Fibroblast of the conjunctiva (primary cell): ENCODE data around the gene ATP2B3.

ENCODE experiments used
- DNase-seq: peaks from one replicate; pipeline ENCODE4 v3.0.0-alpha.2; 2010; ENCODE audit warnings: low read depth

Gene ATP2B3

DNA sequence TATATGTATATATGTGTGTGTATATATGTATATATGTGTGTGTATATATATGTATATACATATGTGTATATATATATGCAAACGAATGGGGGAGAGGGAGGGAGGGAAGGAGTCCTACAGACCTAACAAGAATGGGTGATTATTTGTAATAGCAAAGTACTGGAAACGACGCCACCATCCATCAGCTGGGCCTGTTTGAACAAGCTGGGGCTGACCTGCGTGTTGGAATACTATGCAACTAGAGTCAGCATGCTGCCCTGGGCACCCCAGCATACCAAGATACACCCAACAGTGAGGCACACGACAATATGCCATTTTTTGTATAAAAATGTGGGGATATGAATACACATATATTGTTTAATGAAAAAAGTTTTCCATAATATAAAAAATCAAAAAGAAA, 103.1 kb downstream of the ATP2B3 start:
- DNase-seq: no peak

DNA sequence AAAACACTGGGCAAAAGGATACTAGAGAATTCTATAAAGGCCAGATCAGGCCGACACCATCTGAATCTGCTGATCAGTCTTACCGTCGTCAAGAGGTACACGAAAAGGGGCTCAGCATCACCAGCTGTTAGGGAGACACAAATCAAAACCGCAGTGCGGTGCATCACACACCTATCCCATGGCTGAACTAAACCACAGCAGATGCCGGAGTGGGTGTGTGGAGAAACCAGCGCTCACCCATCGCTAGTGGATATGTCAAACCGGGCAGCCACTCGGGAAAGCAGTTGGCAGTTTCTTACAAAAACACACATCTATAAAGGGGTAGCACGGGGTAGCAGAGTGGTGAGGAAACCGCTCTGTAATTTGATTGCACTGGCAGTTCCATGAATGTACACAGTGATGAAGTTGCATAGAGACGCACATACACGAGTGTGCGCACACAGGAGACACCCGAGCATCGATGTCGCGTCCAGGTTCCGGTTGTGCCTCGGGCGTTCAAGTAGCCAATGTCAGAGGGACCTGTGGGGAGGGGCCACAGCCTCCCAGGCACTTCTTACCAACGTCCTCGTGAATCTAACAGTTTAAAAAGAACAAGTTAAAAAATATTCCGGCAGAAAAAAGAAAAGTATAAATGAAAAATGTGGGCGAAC, 104.6 kb downstream of the ATP2B3 start:
- DNase-seq: no peak

DNA sequence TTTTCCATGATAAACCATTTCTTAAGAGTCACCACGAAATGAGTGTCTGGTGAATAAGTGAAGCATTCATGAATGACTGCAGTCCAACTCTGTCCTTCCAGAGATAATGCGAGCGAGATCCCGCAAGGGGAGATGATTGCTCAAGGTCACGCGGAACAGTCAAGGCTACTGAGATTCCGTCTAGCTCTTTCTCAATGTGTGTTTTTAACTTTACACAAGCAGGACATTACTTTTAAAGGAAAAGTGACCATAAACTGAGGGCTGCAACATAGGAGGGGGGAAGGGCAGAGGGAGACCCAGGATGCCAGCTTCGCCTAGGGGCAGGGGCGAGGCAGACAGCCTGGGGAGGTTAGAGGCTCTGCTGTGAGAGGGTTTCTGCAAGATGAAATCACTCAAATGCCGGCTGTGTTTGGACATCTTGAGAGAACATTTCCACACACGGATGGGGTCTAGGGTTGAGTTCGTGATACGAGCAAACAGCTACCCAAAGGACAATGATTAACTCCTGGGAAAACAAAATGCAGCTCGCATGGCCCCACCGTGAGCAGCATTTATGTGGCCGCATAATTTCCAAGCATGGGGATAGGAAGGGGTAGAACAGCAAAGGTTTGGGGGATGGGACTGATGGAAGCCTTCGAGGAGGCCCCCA, 105.3 kb downstream of the ATP2B3 start:
- DNase-seq: no peak

DNA sequence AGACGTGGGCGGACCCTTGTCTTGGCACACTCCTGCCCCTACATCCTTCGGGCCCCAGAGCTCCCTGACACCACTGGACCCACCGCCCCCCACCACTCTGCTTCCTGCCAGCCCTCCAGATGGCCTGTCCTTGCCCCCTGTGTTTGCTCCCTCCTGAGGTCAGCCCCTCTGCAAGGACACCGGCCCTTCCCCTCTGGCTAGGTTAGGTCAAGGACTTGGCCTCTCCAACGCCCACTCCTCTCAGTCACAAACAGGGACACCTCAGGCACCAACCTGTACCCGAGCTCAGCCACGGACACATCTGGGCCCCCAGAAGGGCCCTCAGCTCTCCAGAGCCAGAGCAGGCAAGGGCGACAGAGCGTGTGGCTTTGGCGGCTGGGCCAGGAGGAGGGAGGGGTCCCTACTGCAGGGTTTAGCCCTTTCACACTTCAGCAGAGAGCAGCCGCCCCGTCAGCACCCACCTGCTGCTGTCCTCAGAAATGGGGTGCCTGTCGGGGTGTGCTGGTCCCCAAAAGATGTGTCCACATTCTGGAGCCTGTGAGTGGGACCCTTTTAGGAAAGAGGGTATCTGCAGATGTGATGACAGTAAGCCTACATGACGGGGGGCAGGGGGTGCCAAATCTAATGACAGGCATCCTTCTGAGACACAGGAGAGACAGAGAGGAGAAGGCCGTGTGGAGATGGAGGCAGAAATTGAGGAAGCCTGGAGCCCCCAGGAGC, 106.0 kb downstream of the ATP2B3 start:
- no peak for DNase-seq

DNA sequence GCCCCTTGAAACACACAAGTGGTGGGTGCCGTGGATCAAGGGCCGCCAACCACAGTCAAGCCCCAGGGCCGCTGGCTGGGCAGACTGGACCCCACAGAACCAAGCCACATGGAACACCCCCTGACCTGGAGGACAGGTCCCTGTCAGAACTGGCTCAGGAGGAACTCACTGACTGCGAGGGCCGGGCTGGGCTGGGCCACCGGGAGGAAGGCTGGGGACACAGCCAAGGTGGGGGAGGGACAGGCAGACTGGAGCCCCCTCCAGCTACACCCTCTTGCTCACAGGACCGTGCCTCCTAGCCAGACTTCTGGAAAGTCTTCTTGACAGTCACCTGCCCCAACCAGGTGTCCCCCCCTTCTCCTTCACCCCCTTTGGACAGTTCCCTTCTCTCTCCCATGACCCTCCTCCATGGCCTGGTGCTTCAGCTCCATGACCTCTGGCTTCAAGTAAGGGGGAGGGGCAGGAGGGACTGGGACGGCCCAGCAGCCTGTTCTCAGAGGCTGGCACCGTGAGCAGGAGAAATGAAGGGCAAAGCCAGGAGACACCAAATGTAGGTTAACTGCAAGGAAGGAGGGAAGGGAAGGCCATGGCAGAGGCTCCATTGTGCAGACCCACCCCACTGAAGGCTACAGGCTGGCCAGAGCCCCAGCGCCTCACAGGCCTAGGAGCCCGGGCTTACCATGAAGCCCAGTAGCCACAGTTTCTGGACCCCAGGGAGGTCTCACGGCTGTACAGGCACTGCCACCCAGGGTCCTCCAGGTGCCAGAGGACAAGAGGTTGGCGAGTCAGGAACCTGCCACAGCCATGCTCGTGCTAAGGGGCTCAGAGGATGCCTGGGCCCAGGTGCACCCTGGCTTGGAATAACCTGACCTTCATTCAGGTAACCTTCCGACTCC, 107.0 kb downstream of the ATP2B3 start:
- no peak for DNase-seq

DNA sequence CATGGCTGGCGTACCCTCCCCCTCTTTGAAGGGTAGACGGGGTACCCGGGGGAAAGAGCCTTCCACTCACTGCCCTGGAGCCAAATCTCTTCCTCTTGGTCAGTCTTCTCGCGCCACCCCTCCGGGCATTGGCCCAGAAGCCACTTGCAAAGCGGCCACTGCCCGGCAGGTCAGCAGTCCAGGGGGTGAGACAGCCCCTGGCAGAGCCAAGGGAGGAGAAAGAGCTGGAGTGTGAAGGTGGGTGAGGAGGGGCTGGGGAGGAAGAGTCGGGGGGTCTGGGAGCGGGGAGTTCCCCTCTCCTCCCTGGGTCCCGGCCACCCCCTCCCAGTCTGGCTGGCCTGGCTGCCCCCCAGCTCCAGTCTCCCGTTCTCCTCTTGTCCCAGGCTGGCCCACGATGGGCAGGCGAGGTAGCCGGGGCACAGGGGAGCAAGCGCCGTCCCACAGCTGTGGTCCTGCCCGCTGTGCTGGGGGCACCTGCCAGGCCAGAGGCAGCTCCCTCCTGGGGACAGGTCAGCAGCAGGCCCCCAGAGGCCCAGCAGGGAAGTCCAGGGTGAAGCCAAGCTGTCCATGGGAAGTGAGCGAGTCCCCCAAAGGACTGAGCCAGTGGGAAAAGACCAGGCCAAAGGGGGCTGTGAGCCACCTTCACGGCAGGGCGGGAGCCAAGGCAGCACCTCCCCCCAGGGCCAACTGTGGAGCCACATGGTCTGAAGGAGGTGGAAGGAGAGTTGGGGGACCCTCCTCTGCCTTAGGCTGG, 108.0 kb downstream of the ATP2B3 start:
- no peak for DNase-seq

DNA sequence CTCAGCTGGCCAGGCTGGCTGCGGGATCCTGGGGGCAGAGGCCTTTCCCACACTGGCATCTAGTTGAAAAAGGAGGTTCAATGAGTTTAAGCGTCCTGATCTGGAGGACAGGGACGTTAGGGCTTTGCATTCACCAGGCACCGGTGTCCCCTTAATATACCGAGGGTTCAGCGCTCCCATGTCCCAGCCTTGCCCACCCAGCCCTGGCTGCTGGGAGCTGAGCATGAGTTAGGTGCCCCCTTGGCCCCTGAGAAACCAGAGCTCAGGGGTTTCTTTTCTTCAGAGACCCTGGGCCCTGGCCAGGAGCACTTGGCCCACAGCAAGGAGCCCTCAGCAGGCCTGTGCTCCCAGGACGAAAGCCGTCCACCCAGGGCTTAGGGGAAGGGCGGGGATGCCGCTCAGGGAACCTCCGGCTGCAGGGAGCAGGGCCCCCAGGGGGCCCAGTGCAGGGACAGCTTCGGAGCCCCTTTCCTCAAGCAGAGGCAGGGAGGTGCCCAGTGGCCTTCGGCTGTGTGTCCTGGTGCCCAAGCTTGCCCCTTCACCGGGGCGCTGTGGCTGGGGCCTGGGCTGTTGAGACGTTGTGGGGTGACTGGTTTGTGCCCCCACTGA, 108.7 kb downstream of the ATP2B3 start:
- no peak for DNase-seq

DNA sequence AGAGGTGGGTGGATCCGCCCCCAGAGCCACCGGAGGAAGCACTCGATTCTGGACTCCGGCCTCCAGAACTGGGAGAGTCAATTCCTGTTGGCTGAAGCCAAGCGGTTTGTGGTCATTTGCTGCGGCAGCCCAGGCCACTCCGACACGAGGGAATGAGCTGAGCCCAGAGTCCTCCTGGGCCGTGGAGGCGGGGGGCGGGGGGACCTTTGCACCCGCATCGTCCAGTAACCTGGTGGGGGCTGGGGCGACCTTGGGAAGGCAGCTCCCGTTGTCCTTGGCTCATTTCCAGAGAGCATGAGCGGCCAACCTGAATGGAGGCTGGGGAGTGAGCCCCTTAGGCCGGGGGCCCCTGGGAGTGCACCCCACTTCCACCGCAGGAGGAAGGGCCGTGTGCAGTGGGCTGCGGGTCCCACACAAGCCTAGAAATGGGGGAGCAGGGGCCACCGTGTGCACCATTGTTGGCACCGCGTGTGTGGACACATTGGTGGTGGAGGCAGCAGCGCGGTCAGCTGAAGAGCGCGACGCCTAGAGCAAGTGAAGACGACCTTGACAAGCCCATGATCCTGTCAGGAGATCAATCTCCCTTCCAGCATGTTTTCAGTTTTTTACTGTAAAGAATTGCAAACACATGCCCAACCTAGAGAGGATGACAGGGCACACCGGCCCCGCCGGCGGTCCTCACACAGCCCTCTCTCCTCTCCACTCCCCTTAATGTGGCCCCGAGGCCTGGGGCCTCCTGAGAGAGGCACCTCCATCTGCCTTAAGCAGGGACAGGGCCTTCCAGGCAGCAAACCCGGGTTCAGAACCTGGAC, 109.6 kb downstream of the ATP2B3 start:
- DNase-seq: no peak

DNA sequence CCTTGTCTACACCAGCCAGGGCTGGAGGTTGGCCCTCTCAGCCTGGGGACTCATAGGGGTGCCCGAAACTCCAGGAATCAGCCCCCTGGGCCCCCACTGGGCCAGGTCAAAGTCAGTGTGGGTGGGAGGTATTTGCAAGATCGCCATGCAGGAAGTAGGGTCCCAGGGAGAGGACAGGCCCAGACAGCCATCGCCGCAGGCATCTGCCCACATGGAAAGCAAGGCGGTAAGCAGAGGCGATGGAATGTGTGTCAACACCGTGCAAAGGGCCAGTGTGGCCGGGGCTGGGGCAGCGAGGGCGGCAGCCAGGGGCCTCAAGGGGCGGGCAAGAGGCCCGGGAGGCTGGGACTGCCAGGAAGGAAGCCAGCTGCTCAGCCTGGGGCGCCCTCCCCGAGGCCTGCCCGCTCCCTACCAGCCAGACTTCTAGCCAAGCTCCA, 110.3 kb downstream of the ATP2B3 start:
- no peak for DNase-seq

DNA sequence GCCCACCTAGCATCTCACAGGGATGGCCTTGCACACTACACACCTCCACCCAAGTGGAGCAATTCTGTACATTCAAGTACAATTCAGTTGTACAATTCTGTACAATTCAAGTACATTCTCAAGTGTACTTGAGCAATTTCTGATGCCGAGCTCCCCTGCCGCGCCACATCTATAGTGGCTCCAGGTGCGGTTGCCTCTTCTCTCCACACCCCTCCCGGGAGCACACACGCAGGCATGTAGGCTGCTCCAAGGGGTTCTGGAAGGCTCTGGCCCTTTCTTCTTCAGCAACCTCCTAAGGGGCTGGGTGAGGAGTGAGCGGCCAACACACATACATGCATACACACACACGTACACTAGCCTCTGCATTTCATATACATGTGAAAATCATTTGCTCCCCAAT, 110.7 kb downstream of the ATP2B3 start:
- no peak for DNase-seq

DNA sequence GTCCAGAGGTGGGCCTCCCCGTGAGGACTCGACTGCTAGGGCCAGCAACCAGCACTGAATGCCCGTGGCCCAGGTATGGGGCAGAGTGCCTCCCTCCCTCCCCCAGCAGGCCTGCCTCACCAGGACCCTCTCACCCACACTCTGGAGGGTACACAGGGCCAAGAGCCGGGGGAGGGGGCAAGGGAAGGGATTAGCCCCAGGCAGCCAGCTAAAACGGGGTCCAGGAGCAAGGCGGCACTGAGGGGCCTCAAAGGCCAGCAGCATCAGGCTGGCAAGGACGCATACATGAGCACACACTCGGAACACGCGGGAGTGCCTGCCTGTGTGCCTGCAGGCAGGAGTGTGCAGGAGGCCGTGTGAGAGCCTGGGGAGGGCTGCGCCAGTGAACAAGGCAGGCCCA, 111.2 kb downstream of the ATP2B3 start:
- no peak for DNase-seq

DNA sequence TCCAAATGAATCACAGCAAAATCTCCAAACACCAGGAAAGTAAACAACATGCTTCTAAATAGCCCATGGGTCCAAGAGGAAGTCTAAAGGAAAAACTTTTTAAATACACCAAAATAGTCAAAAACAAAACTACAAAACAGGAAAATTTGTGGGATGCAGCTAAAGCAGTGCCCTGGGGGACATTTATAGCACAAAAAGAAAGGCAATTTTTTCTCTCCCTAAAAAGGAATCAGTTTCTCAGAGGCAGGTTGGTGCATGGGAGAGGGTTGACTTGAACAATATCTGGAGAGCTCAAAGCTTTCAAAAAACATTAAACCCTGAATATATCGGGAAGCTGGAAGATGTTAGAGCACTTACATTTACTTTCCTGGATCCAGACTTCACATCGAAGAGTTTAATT, 113.9 kb downstream of the ATP2B3 start:
- DNase-seq: no peak

DNA sequence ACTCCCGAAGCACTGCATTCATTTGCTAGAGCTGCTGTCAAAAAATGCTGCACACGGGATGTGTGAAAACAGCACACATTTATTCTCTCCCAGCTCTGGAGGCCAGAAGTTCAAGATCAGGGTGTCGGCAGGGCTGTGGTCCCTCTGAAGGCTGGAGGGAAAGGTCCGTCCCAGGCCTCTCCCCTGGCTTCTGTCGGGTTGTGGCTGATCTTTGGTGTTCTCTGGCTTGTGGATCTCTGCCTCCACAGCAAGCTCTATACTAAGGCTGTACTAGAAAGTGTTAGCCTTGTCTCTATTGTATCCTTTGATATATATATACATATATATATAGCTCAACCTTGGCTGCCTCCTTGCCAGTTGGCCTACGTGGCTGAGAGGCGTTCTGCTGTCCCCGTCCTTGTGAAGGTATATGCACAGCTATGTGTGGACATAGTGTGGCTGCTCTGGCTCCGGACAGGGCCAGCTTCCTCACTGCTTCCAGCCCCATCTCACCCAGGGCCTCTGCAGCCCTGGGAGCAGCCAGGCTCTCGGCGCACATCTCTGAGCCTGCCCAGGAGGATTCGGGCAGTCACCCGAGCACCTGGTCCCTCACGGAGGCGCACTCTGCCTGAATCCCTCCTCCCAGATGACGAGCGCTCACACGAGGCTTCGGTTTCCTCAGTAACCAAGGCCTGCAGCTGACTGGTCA, 114.6 kb downstream of the ATP2B3 start:
- DNase-seq: no peak
